HFF-Myc (cell line): Measurements from ENCODE around the gene PARD3B.
A peak's percentile ranks its signal among the peaks of the same experiment; 100 is the strongest.

ENCODE experiments used
- DNase-seq: peaks from one replicate; pipeline ENCODE4 v3.0.0-alpha.2; 2011; ENCODE audit warnings: low read depth; ENCODE audit errors: extremely low read depth
- H3K4me3 ChIP-seq: replicated peaks from 2 replicates; pipeline ENCODE4 v1.5.1; 2011; ENCODE audit warnings: low read depth, mild to moderate bottlenecking, control low read depth, low read length
- CTCF ChIP-seq: IDR thresholded peaks from 2 replicates; pipeline ENCODE4 v1.5.1; 2012; ENCODE audit warnings: mild to moderate bottlenecking, low read depth, low read length, control low read depth; ENCODE audit errors: missing control alignments

PARD3B gene

GRCh38 chr2:205650450-205650849 lies 1105.2 kb downstream of the PARD3B start:
- no peak for TF ChIP-seq CTCF
- no peak overlapping the region for H3K4me3 ChIP-seq
- peak; percentile 79 for DNase-seq

DNA sequence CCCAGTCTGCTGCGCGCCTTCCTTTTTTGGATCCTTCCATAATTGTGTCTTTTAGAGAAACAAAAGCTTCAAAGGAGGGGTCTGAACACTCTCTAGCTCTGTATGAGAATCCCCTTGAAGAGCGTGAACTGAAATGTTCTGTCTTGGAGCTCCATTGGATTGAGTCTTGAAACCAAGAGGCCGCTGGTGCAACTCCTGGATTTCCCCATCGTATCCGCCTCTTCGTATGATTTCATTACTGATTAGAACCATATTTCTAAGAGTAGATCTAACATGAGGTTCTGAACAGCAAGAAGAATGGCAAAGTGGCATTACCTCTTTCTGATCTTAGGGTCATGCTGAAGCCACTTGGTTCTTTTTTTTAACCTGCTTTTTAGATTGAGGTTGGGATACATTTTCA lies 1105.7 kb downstream of the PARD3B start:
- H3K4me3 ChIP-seq: no peak overlapping the region
- TF ChIP-seq CTCF: no peak
- DNase-seq: no peak

DNA sequence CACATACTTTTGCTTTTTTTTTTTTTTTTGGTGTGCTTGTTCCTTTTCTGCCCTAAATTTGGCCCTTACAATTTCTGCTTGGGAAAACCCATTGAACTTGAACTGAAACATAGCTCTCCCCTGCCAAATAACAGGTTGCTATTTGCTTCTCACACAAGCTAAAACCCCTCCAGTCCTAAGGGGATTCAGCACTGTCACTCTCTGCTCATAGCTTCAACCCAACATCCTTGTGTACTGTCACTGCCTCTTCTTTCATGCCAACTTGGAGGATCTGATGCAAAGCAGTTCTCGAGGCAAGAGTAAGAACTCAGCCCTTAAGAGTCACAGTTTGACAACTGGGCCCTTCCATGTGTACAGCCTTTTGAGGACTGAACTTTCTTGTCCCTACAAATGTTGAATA lies 1106.4 kb downstream of the PARD3B start:
- DNase-seq: no peak
- no peak overlapping the region for H3K4me3 ChIP-seq
- TF ChIP-seq CTCF: no peak

- no peak for TF ChIP-seq CTCF
- H3K4me3 ChIP-seq: no peak overlapping the region
- no peak for DNase-seq
These were observed 1109.8 kb downstream of the PARD3B start for GRCh38 chr2:205654878-205655605.

- no peak for DNase-seq
- TF ChIP-seq CTCF: no peak
- H3K4me3 ChIP-seq: no peak overlapping the region
These were observed 1110.6 kb downstream of the PARD3B start for GRCh38 chr2:205655779-205656456.

DNA sequence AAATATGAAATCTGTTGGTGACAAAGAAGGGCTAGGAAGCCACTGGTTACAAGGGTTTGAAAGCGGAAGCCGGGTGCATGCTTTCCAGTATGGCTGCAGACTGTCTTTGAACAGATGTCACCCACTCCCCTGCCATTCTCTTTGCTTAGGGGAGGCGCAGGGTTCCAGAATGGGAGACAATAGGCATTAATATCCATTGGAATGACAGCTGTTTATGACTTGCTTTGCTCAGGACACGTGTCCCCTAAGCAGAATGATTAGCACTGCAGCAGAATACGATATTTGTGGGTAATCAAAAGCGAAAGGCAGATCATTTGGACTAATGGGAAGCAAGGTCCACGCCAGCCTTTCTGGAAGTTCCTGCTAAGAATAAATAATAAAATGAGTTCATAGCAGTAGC lies 1111.2 kb downstream of the PARD3B start:
- no peak for TF ChIP-seq CTCF
- no peak overlapping the region for H3K4me3 ChIP-seq
- DNase-seq: no peak
